BE2C (cell line): ENCODE data around the gene ANP32A.

Experiments
- DNase-seq: peaks from one replicate; pipeline ENCODE4 v3.0.0-alpha.2; 2020
- H3K27me3 ChIP-seq: fragments of 250-450 bp; sonication (Bioruptor Pico); 2 replicates; pipeline ENCODE4 v1.5.1; 2020; ENCODE audit warnings: mild to moderate bottlenecking
- H3K36me3 ChIP-seq: fragments of 250-450 bp; sonication (Bioruptor Pico); 2 replicates; pipeline ENCODE4 v1.5.1; 2020; ENCODE audit warnings: mild to moderate bottlenecking
- H3K4me1 ChIP-seq: fragments of 250-450 bp; sonication (Bioruptor Pico); 2 replicates; pipeline ENCODE4 v1.5.1; 2020
- H3K4me3 ChIP-seq: 2 replicates; pipeline ENCODE4 v1.5.1; 2011; ENCODE audit warnings: low read depth, low read length
- H3K9me3 ChIP-seq: fragments of 250-450 bp; sonication (Bioruptor Pico); 2 replicates; pipeline ENCODE4 v1.5.1; 2020
- CTCF ChIP-seq: IDR thresholded peaks from 2 replicates; pipeline ENCODE4 v1.5.1; 2012; ENCODE audit warnings: mild to moderate bottlenecking, low read depth, low read length

The ANP32A gene

GRCh38 chr15:68729789-68730411 lies 90.8 kb downstream of the ANP32A start:
- Histone ChIP-seq H3K4me3 (no peak overlapping the region), H3K36me3 (no peaks in the 10 kb centered on the region), H3K4me1 (peaks cover 12% of the 10 kb centered on the region), H3K27me3 (no peaks in the 10 kb centered on the region), H3K9me3 (no peaks in the 10 kb centered on the region)
- TF ChIP-seq CTCF, result no peak
- no peak for DNase-seq
